Stimulated activated naive CD4-positive, alpha-beta T cell (primary cell): ENCODE results near the gene RBM41.
"Not testable (repeated sequence)": the region's sequence is repeated elsewhere in the genome, so short reads cannot be mapped to it uniquely, and the experiment has no call there.

Experiments used
- DNase-seq, 6 experiments: peaks; one replicate each; lab custom pipeline; 2025; lab: John Stamatoyannopoulos, UW

The RBM41 gene

DNA sequence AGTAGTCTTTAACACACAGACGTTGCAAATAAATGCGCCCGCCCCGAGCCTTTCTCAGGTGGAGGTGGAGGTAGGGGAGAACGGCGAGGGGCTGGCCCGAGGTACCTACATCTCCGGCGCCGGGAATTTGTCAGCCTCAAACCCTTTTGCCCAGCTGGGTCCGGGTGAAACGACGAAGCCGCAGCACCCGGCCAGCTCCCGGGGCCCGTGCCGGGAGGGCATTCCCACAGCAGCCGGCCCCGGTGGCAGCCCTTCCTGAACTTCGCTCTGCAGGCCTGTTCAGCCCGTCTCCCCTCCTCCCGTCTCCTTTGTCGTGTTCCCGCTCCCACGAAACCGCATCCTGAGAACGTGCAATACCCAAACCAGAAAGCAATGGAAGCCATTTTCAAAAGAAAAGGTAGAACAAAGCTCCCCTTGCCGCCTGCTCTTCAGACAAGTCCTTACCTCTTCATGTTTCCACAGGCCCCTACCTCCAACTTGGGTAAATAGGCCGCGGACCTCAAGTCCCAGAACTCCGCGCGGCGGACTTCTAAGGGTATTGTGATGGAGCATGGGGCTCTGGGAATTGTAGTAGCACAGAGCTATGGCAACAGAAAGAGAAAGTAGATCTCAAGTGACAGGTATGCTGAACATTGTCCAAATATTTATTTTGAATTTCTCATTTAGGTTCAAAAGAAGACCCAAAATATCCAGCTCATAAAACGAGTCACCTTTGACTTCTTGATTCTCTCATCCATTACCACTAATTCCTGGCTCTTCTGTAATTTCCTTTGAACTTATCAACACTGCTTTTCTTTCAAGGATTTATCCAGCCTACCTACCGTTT, at the start of gene RBM41:
Gene RBM41, minus strand, starts transcription at position 501 of the 826 bp plus-strand sequence. Its CDS starts 49 bp downstream, at position 452.
- peak; percentile 56 to 77 (median 68) for DNase-seq

DNA sequence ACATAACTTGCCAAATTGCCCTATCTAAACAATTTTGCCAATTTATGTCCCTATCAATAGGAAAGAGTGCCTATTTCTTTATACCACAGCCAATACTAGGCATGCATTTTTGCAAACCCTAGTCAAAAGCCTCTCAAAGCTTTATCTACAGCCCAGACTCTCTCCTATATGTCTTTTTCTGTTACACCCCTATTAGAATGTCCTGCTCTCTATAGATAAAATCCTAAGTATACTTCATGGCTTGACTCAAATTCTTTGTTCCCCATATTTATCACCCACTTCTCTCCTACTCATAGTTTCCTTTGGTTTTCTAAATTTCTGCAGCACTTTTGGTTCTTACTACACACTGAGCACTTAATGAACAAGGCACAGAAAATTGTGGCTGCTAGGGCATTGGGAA, 49.6 kb upstream of the RBM41 start:
- no peak for DNase-seq

DNA sequence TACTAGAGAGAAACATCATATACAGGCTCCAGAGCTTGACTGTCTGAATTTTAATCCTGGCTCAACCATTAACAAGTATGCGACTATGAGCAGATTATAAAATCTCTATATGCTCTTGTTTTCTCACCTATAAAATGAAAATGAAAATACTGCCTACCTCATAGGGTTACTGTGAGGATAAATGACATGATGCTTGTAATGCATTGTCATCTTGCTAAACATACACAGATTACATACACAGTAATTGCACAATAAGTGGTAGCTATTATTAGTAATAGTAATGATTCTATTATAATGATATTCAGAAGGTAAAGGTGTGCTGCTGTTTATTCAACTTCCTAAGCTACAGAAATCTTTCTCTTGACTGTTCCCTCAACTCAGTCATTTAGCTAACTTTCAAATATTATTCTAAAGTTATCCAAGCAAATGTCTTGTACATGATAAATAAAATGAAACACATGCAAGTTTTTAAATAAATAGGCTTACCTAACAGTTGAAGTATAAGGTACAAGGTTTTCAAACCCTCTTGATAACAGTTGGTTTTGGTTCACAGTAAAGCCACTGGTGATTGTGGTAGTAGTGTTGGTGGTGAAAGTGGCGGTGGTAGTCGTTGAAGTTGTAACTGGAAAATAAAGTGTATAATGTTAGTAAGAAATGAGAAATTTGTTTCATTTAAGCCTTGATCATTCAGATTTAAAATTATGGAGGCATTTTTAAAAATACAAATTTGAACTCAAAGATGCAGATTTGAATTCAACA, 48.7 kb upstream of the RBM41 start:
- no peak for DNase-seq

DNA sequence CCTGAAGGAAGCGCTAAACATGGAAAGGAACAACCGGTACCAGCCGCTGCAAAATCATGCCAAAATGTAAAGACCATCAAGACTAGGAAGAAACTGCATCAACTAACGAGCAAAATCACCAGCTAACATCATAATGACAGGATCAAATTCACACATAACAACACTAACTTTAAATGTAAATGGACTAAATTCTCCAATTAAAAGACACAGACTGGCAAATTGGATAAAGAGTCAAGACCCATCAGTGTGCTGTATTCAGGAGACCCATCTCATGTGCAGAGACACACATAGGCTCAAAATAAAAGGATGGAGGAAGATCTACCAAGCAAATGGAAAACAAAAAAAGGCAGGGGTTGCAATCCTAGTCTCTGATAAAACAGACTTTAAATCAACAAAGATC, 39.0 kb upstream of the RBM41 start:
- DNase-seq: not testable (repeated sequence)

DNA sequence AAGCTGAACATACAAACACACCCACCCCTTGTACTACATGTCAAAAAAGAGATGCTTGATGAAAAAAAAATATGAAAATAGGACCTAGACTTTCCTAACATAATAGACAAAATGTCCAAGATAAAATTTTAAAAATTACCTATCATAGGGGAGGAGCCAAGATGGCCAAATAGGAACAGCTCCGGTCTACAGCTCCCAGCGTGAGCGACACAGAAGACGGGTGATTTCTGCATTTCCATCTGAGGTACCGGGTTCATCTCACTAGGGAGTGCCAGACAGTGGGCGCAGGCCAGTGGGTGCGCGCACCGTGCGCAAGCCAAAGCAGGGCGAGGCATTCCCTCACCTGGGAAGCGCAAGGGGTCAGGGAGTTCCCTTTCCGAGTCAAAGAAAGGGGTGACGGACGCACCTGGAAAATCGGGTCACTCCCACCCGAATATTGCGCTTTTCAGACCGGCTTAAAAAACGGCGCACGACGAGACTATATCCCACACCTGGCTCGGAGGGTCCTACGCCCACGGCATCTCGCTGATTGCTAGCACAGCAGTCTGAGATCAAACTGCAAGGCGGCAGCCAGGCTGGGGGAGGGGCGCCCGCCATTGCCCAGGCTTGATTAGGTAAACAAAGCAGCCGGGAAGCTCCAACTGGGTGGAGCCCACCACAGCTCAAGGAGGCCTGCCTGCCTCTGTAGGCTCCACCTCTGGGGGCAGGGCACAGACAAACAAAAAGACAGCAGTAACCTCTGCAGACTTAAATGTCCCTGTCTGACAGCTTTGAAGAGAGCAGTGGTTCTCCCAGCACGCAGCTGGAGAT, 37.2 kb upstream of the RBM41 start:
- not testable (repeated sequence) for DNase-seq

DNA sequence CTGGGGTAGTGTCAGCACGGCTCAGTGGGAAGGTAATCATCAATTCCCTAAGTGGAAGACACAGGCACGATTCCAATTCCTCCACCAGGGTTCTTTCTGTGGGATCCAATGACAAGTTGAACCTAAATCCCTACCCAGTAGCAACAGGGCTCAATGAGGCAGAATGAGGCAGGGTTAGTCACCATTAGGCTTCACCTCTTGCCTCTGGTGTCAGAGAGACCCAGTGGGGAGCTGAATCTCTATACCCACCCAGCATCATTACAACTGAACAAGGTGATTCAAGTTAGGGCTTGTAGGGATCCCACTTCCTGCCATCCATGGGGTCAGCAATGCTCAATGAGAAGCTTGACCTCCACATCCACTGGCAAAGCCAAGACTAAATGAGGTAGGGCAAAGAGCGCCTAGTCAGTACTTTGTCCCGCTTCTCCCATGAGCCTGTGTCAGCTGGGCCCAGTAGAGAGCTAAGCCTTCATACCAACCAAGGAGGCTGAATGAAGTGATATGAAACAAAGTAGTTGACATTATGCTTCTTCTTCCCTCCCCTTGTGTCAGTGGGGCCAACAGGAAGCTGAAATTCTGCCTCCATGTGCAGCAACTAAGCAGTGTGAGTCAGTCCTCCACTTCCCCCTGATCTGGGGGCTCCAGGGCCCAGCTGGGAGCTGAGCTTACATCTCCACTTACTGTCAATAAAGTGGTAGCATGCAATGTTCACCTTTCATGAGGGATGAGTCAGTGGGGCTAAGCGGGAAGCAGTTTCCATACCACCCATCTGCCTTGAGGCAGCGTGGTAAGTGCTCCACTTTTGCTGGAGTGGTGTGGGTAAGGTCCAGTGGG, 36.4 kb upstream of the RBM41 start:
- no peak for DNase-seq

DNA sequence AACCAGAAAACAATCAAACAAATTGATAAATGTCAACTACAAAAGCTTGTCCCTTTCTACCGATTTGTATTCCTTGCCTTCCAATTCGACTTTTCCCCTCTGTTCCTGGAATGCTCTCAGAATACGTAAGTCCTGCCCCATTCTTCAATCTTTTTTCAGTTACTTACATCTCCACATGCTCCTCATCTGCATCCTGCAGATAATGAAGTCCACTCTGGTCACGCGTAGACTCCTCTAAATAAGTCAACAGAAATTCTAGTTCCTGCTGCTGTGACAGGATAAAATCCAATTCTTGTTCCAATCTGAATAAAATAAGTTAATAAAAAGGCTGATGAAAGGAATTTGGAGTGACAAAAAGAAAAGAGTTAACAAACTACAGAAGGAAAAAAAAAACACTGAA, 34.4 kb upstream of the RBM41 start:
- DNase-seq: no peak

DNA sequence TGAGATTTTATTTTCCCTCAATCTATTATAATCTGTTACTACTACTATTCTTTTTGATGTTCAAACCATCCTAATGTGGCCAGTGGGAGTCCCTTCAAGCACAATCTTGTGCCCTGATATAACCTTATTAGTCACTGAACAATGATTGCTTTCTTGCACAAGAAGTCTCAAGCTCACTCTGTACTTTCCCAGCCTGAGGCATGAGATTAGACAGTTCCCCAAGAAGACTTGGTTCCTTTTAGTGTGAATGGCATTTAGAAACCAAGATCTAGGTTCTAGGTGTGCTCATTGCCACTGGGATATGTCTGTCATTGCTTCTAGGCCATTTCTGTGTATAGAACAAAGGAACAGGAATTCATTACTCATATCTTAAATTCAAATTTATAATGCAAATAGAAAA, 28.0 kb upstream of the RBM41 start:
- no peak for DNase-seq

DNA sequence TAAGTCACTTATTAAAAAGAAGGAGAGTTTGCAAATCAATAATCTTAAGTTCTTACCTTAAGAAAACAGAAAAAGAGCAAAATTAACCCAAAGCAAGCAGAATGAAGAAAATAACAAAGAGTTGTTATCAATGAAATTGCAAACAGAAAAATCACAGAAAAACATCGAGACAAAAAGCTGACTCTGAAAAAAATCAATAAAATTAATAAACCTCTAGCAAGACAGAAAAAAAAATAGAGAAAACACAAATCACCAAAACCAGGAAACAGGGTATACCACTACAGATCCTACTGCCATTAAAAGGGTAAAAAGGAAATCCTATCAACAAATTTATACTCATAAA, 17.3 kb upstream of the RBM41 start:
- no peak for DNase-seq

DNA sequence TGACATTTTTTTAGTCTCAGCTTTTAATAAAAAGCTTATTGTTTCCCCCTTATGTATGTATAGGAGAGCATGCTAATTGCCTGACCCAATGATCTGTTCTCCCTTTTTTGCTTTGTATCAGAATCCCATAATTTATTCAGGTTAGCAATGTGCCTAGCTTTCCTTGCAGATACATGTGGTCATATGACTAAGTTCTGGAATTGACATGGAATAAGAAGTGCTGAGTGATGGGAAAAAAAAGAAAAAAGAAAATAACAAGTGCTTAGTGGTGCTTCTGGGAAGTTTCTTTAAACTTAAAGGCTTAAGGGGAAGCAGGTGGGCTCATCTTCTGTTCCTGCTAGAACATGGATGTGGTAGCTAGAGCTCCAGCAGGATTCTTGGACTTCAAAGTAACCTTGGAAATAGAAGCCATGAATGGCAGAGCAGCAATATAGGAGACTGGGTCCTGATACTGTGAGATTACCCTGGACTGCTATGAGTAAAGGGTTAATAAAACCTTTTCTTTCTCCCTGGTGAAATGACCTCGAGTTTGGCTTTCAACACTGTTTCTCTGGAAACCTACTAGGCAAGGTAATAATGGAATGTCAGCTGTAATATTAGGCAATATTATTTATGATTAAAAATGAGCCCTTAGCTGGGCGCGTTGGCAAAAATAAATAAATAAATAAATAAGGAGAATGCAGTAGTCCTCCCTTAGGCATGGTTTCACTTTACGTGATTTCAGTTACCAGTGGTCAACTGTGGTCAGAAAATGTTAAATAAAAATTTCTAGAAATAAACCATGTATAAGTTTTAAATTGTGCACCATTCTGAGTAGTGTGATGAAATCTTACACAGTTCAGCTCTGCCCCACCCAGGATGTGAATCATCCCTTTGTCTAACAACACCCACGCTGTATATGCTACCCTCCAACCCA, 16.7 kb upstream of the RBM41 start:
- no peak for DNase-seq

DNA sequence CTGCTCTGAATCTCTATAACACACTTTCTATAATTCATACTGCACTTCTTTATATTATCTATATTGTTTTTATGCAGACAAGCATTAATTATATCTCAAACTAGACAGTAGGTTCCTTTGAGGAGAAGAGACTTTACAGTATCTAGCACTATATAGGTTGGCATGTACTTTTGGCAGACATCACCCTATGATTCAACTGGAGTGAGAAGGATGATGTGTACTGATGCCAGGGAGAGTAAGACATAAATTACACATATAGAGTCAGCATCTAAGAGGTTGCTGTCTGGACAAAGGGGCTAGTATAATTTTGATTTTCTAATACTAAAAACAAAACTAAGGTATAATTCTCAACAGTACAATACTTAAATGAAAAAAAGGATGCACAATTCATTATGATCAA, 5.1 kb upstream of the RBM41 start:
- DNase-seq: no peak

DNA sequence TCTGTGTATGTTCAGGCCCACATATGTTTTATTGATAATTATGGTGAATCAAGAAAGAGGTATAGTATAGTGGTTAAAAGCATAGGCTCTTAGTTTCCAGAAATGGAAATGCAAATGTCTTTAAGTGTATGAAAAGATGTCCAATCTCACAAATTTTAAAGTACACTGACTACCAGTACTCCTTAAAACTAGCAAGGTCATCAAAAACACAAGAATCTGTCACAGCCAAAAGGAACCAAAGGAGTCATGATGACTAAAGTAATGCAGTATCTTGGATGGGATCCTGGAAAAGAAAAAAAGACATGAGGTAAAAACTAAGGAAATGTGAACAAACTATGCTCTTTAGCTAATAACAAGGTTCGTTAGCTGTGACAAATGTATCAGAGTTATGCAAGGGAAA, 661 bp upstream of the RBM41 start:
- no peak for DNase-seq

DNA sequence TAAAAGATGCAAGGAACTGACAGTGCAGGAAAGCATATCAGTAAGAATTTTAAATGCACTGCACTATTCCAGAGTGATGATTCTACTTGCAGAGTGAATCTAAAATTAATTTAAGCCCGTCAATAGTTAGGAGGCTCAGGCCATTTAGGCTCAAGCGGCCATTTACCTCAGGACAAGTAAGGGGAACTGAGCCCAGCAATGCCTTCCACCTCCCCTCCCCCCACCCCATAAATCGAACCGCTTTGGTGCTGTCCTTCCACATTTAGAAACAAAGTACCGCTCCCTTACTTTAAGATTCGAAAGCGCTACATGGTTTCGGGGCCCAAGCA, 665 bp downstream of the RBM41 start:
- no peak for DNase-seq

DNA sequence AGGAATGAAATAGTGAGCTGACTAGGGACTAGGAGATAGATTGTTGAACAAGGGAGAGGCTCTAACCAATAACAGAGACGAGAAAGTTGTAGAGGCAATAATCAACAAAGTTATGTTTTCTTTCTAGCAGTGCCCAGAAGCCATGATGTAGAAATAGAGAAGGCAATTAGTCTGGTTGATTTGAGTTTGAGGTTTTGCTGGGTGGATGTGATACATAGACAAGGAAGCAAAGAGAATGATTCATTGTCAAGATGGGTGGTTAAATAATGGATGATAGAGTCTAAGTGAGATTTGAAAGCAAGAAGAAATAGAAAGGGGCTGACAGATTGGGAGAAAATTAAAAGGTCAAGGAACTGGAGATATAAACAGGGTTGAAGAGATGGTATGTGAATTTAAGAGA, 11.2 kb downstream of the RBM41 start:
- no peak for DNase-seq

DNA sequence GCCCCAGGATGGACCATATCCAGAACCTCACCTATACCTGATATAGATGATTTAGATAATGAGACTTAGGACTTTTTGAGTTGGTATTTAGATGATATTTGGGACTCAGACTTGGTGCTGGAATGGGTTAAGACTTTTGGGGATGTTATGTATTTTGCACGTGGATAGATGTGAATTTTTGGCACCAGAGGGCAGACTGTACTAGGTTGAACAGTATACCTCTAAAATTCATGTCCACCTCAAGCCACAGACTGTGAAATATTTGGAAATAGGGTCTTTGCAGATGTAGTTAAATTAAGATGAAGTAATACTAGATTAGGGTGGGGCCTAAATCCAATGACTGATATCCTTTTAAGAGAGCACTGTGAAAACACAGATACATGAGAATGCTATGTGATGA, 15.6 kb downstream of the RBM41 start:
- DNase-seq: no peak

DNA sequence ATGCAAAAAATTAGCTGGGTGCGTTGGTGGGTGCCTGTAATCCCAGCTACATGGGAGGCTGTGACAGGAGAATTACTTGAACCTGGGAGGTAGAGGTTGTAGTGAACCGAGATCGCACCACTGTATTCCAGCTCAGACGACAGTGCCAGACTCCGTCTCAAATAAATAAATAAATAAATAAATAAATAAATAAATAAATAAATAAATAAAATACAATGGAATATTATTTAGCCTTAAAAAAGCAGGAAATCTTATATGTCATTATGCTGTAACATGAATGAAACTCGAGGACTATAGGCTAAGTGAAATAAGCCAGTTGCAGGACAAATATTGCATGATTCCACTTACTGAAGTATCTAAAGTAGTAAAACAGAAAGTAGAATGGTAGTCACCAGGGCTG, 42.5 kb downstream of the RBM41 start:
- no peak for DNase-seq

DNA sequence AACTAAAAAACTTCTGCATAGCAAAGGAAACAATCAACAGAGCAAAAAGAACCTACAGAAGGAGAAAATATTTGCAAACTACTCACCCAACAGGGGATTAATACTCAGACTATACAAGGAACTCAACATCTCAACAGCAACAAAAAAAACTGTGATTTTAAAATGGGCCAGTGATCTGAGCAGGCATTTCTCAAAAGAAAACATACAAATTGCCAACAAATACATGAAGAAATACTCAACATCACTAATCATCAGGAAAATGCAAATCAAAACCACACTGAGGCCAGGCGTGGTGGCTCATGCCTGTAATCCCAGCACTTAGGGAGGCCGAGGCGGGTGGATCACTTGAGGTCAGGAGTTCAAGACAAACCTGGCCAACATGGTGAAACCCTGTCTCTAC, 60.9 kb downstream of the RBM41 start:
- not testable (repeated sequence) for DNase-seq

DNA sequence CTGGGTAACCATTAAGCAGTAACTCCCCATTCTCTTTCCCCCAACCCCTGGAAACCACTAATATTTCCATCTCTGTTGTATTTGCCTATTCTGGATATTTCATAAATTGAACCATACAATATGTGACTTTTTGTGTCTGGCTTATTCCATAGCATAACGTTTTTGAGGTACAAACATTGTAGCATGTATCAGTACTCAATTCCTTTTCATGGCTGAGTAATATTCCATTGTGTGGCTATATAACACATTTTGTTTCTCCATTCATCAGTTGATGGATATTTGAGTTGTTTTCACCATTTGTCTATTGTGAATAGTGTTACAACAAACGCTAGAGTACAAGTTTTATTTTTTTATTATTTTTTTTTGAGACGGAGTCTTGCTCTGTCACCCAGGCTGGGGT, 63.6 kb downstream of the RBM41 start:
- no peak for DNase-seq

DNA sequence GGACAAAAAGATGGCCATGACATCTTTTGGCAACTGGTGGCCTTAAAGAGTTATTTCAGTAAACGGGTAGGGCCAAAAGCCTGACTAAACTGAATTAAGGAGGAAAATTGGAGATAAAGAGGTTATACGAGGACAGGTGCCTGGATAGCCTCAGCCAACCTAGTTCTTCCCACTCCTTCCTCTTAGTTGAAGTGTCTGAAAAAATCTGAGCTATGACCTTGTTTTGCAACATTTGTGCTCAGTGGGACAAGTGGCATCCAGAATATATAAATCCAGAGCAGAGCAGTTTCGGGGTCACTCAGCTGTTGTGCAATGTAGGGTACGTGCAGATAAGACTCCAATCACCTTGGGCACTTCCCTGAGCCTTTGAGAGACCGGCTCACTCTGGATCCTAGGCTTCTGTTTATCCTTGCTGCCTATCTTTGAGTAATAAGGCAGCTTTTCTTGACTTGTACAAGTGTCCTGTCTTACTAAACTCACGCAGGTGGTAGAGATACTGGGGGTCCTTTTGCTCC, 68.4 kb downstream of the RBM41 start:
- no peak for DNase-seq

DNA sequence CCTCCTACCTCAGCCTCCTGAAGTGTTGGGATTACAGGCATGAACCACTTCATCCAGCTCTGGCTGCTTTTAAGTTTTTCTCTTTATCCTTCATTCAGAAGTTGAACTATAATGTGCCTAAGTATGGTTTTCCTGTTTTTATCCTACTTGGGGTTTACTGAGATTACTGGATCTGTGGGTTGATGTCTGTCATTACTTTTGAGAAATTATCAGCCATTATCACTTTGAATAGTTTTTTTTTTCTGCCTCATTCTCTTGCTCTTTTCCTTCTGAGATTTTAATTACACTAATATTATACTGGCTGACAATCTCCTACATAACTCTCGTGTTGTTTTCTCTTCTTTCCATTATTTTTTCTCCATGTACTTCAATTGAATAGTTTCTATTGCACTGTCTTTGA, 71.0 kb downstream of the RBM41 start:
- DNase-seq: no peak

DNA sequence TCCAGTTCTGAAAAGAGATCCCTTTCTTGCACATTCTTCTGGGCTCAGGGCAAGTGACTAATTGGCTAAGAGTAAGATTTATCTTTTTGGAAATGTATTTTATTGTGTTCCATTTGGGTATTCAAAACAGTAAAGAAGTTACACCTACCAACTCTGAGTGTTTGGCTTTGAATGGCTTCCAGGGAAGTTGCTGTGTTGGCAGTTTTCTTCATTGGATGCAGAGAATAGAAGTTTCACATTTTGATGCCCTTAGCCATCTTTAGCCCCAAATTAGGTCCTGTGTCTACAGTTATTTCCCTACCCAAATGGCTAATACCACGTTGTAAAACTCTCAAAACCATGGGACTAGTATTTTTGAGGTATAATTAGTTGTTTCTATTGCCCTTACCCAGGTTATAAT, 88.9 kb downstream of the RBM41 start:
- DNase-seq: no peak
